T-helper 9 cell (primary cell): ENCODE data around the gene PTPRCAP.
A peak's percentile ranks its signal among the peaks of the same experiment; 100 is the strongest.

Source experiments
- DNase-seq: peaks from one replicate; pipeline ENCODE4 v3.0.0-alpha.2; 2020

PTPRCAP gene

GRCh38 chr11:67464411-67465188, 27.1 kb upstream of the PTPRCAP start:
- DNase-seq = peak; percentile 91

DNA sequence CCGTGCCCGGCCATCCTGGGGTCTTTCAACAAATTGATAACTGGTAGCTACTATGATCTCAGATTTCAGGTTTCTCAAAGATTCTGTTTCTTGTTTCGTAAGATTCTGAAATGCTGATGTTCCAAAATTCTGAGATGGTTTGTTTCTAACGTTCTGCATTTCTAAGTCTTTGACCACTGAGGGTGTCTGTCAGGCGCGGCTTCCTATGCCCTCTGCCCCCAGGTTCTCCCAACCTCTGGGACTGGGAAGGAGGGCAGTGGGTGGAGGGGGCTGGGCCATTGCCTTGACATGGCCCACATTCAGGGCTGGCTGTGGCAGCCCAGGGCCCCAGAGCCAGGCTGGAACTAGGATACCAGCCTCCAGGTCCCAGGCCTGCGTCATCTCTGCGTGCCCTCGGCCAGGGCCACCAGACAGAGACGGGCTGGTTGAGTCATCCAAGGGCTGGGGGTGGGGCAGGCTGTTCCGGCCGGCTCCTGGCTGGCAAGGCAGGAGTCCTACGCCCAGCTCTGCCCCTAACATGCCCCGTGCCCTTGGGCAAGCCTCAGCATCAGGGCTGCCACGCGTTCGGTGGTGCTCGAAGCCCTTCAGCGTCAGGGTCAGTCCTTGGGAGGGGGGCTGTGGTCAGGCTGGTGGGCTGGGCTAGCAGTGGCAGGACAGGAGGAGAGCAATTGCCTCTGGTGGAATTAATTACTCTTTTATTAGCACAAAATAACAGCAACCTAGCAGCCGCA, 26.4 kb upstream of the PTPRCAP start:
- no peak for DNase-seq

DNA sequence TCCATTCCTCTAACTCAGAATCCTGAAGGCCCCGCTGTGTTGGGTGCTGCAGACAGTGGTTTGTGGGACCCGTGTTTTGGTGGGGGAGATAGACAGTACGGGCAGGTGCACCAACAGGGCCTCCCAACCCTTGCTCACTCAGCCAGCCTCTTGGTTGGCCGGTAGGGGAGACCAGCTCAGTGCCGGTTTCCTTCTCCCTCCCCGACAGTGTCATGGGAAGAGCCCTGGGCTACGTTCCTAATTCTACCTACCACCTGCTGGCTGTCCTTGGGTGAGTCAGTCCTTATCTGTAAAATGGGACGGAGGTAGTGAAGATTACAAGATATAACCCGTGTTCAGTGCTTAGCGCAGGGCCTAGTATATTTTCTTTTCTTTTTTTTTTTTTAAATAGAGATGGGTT, 25.7 kb upstream of the PTPRCAP start:
- no peak for DNase-seq

- DNase-seq = no peak
Measured at GRCh38 chr11:67458266-67458665, 20.8 kb upstream of the PTPRCAP start.

DNA sequence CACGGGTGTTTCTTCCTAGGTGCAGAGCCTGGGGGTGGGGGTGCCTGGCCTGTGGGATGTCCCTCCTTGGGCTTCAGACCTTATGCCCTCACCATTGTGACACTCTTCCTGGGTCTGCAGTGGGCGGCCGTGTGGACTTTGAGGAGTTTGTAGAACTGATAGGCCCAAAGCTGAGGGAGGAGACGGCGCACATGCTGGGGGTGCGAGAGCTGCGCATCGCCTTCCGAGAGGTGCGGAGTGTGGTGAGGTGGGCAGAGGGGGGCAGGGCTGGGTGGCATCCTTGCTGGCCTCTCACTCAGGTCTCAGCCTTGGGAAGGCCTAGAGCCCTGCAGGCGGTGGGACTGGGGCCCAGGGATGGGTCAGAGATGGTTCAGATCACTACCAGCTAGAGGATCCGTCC, 20.0 kb upstream of the PTPRCAP start:
- DNase-seq = no peak

DNA sequence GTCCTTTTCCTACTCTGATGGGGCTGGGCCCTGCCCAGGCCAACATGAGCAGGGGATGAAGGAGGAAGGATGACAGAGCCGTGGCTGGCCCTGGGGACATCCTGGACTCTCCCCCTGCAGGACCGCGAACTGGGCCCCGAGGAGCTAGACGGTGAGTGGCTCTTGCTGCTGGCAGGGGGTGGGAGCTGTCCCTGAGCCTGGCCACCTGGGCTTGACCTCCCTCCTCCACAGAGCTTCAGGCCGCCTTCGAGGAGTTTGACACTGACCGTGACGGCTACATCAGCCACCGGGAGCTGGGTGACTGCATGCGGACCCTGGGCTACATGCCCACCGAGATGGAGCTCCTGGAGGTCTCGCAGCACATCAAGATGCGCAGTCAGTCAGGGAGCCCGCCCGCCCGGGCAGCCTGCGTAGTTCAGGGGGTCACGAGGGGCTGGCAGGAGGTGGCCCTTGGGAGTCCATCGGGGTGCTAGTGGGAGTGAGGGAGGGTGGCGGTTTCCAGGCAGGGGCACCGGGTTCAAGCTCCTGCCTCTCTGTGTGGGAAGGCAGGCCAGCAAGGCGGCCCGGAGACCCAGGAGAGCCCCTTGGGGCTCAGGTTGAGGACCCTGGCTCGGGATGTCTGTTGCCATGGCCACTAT, 18.7 kb upstream of the PTPRCAP start:
- DNase-seq = no peak

GRCh38 chr11:67455054-67455453, 17.6 kb upstream of the PTPRCAP start, which contains the start of gene CABP4:
CABP4 (plus strand) TSS chr11:67455354; CDS start chr11:67455424, 70 bp downstream.
- DNase-seq = no peak

GRCh38 chr11:67453816-67454732, 16.6 kb upstream of the PTPRCAP start:
- DNase-seq = no peak

DNA sequence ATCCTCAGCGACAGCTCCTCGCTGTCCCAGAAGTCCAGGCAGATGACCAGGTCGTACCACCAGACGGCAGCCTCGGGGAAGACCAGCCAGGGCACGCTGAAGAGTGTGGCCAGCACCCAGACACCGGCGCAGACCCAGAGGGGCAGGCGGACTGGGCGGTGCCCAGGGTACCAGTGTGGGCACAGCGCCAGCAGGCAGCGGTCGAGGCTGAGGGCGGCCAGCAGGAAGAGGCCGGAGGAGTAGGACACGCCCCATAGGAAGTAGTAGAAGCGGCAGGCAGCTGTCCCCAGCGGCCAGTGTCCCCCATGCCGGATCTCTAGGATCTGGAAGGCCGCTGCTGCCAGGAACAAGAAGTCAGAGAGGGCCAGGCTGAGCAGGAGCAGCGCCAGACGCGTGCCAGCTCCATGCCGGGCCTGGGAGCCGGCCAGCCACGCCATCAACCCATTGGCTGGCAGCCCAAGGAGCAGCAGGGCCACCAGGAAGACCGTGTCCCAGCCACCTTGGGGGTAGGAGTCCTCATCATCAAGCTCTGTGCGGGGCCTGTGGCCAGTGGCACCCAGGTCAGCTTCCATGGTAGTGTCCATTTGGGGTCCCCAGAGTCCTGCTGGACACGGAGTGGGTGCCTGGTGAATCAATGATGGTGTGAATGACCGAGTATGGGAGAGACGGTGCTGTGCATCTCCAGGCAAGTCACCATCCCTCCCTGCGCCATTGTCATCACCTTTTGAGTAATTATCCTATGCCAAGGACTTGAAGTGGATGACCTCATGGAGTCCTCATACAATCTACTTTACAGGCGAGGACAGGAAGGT, 14.9 kb upstream of the PTPRCAP start, which contains the start of gene GPR152:
Gene GPR152 (minus strand): TSS at position 589 of the 812 bp plus-strand sequence. CDS start 5 bp downstream, at position 584.
- no peak for DNase-seq

DNA sequence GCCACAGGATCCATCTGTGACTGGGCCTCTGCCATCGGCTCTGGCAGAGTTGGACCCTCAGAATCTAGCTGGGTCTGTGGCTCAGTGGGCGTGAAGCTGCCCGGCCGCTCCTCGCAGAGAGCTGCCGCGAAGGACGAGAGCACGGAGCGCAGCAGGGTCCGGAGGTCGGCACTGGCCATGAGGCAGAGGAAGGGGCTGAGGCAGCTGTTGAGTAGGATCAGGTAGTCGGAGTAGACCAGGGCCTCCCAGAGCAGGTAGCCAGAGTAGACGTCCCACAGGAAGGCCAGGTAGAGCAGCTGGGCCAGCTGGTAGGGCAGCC, 14.1 kb upstream of the PTPRCAP start:
- no peak for DNase-seq

DNA sequence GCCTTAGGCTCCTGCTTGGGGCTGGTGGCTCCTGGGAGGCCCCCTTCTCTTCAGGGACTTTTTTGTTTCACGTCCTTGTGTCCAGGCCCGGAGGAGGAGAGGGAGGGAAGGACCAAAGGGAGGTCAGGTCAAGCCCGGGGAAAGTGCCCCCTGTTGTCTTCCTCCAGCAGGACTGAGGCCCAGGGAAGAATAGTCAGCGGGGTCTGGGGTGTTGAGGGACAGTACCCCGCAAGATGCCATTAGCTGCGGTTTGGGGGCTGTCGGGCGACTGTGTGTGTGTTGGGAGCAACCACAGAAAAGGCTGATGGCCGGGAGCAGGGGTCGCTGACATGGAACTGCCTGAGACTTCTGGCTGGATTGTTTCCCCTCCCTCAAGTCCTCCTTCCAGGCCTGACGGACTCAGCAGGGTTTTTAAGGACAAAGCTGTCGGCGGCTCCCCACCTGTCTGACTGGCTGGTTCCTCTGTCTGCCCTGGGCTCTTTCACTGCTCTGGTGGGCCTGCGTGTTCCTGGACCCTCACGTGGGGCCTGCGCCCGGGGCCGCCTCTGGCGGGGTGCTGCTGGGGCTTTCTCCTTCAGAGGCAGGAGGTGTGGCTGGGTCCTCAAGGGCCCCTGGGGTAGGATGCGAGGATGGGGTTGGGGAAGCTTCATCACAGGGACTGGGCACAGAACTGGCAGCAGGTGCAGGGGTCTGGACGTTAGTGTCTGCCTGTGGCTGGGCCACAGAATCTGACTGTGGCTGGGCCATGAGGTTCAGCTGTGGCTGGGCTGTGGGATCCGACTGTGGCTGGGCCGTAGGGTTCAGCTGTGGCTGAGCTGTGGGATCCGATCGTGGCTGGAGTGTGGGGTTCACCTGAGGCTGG, 13.5 kb upstream of the PTPRCAP start:
- no peak for DNase-seq

DNA sequence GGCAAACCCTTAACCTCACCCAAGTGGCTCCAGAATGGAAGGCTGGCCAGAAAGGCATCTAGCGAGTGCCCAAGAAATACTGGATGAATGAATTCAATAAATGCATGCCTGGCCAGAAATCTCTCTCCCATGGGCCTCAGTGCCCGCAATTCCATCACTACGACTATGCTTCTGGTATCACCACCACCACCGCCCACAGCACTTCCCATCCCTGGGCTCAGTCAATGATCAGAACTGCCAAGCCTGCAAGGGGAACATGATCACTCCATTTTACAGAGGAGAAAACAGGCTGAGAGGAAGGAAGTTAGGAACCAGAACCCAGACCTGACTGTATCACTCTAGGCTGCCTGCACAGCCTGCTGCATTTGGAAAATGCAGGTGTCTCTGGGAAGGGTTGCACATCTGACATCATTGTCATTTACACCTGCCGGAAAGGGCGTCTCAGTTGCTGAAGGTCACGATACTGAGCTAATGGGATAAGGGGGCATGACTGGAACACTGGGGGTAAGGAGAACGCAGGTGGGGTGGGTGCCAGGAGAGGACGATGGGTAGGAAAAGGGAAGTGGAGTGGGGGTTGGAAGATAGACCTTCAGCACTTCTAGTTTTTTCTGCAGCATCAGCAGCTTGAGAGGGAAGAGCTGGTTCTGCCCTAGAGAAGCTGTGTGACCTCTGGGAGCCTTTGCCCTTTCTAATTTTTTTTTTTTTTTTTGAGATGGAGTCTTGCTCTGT, 11.8 kb upstream of the PTPRCAP start:
- no peak for DNase-seq

- DNase-seq = no peak
Measured at GRCh38 chr11:67448220-67448609, 10.7 kb upstream of the PTPRCAP start.

DNA sequence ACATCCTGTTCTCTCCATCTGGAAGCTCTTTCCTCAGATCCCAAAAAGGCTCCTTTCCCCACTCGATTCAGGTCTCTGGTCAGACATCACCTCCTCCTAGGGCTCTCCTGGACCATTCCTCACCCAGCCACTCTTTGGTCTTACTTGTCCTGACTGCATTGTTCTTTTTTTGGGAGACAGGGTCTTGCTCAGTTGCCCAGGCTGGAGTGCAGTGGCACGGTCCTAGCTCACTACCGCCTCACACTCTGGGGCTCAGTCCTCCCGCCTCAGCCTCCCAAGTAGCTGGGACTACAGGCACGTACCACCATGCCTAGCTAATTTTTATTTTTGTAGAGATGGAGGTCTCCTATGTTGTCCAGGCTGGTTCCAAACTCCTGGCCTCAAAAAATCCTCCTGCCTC, 8.0 kb upstream of the PTPRCAP start:
- no peak for DNase-seq

- no peak for DNase-seq
Measured at GRCh38 chr11:67442504-67443404, 5.3 kb upstream of the PTPRCAP start.

- DNase-seq = no peak
Measured at GRCh38 chr11:67441731-67442351, 4.4 kb upstream of the PTPRCAP start.

DNA sequence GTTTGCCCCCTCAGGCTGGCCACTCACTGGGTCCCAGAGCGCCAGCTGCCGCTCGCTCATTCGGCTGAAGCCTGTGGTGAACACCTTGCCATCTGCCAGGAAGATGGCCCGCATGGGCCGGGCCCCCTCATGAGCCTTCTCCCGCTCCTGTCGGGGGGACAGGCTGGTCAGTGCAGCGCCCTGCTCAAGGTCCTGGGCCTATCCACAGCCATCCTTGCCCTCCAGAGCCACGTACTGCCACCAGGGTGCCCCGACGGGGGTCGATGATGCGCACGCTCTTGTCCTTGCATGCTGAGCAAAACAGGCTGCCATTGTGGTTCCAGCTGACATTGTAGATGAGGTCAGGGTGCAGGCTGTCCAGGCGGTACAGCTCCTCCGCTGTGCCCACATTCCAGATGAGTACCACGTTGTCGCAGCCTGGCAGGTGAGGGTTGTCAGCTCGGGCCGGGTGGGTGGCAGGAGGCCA, 3.6 kb upstream of the PTPRCAP start:
- DNase-seq = no peak
